ENCODE measurements around the gene RETREG1.

- TF ChIP-seq EZH2 (IDR thresholded peaks at IDR 0.05; ENCODE audit: borderline replicate concordance) (no peak), CTCF (IDR thresholded peaks at IDR 0.05; ENCODE audit: poor library complexity) (no peak)
Observed at GRCh38 chr5:16431490-16431889, 185.3 kb downstream of the RETREG1 start.
